ENCODE data around the gene RUNDC3A.

DNA sequence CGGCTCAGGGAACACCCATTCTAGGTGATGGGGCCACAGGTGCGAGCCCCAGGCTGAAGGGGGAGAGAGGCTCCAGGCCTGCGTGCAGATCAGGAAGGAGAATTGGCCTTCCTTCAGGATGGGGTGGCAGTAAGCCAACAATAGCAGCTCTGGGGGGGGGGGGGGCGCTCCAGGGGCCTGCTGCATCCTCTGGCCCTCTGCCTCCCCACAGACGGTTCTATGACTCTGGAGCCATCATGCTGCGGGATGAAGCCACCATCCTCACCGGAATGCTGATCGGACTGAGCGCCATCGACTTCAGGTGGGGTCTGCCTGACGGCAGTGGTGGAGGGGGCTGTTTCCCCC, 6.1 kb downstream of the RUNDC3A start:
- no peak for TF ChIP-seq CTCF (IDR thresholded peaks at IDR 0.05)
- TF ChIP-seq POLR2A (IDR thresholded peaks at IDR 0.05): no peak

All from ovary (tissue), 3 donors.